Skeletal muscle satellite cell (primary cell): ENCODE results near the gene AADACL3.

Source experiments
- H3K27me3 ChIP-seq: 2 replicates; pipeline ENCODE4 v1.7.0; 2013; ENCODE audit warnings: low read length; ENCODE audit not compliant: control insufficient read depth, insufficient read depth
- H3K36me3 ChIP-seq: 2 replicates; pipeline ENCODE4 v1.7.0; 2013; ENCODE audit warnings: mild to moderate bottlenecking, control low read depth, low read length; ENCODE audit not compliant: insufficient read depth
- H3K4me1 ChIP-seq: 2 replicates; pipeline ENCODE4 v1.7.0; 2013; ENCODE audit warnings: low read length; ENCODE audit not compliant: control insufficient read depth, insufficient read depth
- H3K4me2 ChIP-seq: 2 replicates; pipeline ENCODE4 v1.7.0; 2013; ENCODE audit warnings: mild to moderate bottlenecking, low read length
- H3K4me3 ChIP-seq: 2 replicates; pipeline ENCODE4 v1.7.0; 2013; ENCODE audit warnings: low read length
- H3K9ac ChIP-seq: 2 replicates; pipeline ENCODE4 v1.7.0; 2013; ENCODE audit warnings: mild to moderate bottlenecking, low read depth, low read length, moderate library complexity
- H3K9me3 ChIP-seq: replicated peaks from 2 replicates; pipeline ENCODE4 v1.7.0; 2013; ENCODE audit warnings: mild to moderate bottlenecking, control low read depth, low read length

The AADACL3 gene

GRCh38 chr1:12748778-12749355 is 33.0 kb downstream of the AADACL3 start:
- no peak overlapping the region for H3K4me3 ChIP-seq

DNA sequence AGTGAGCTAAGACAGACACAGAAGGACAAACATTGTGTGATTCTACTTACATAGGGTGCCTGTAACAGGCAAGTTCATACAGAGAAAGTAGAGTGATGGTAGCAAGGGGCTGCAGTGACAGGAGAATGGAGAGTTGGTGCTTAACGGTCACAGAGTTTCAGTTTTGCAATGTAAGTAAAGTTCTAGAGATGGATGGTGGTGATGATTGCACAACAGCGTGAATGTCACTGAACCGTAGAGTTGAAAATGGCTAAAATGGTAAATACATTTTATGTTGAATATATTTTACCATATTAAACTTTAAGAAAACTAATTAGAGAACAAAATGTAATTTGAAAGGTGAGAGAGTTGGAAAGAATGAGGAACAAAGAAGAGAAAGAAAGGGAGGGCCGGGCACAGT is 38.8 kb downstream of the AADACL3 start:
- H3K4me3 ChIP-seq = no peak overlapping the region
- no peaks in the 10 kb centered on the region for H3K4me1 ChIP-seq
- no peaks in the 10 kb centered on the region for H3K36me3 ChIP-seq
- H3K4me2 ChIP-seq = no peak overlapping the region
- H3K9me3 ChIP-seq = no peaks in the 10 kb centered on the region
- no peaks in the 10 kb centered on the region for H3K27me3 ChIP-seq
- H3K9ac ChIP-seq = no peak overlapping the region

More at GRCh38 chr1:12748778-12749355, 33.0 kb downstream of the AADACL3 start:
- Histone ChIP-seq H3K4me1 (no peaks in the 10 kb centered on the region), H3K36me3 (no peaks in the 10 kb centered on the region), H3K9me3 (peaks cover 2% of the 10 kb centered on the region), H3K27me3 (no peaks in the 10 kb centered on the region), H3K9ac (no peak overlapping the region), H3K4me2 (no peak overlapping the region)

GRCh38 chr1:12756273-12756672 is 40.4 kb downstream of the AADACL3 start:
- no peaks in the 10 kb centered on the region for H3K4me1 ChIP-seq
- no peaks in the 10 kb centered on the region for H3K27me3 ChIP-seq
- H3K9me3 ChIP-seq = no peaks in the 10 kb centered on the region
- no peaks in the 10 kb centered on the region for H3K36me3 ChIP-seq
- H3K4me2 ChIP-seq = no peak overlapping the region
- H3K4me3 ChIP-seq = no peak overlapping the region
- no peak overlapping the region for H3K9ac ChIP-seq

DNA sequence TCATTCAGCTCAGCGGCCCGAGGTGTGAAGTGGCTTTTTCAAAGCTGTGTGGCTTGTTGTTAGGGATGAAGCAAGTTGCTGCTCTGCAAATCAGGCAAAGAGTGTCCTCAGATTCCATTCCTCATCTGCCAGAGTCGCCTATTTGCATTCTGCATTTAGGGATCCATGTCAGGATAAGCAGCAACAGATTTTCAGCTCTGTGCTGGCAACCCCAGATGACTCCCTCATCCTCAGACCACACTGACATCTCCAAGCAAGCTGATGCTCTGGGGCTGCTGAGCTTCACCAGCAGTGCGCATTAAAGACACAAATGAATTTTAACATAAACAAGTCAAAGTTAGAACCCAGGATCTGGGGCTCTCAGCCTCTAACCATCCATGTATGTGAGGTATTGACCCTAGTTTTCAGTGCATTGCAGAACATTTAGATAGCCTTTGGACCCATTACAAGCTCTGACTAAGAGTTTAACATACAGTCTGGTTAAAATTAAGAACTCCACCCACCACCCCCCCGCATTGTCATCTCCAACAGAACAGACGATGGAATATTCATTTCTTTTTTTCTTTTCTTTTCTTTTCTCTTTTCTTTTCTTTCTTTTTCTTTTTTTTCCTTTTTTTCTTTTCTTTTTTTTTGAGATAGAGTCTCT is 41.0 kb downstream of the AADACL3 start:
- Histone ChIP-seq H3K27me3 (no peaks in the 10 kb centered on the region), H3K9me3 (no peaks in the 10 kb centered on the region), H3K36me3 (no peaks in the 10 kb centered on the region), H3K4me2 (no peak overlapping the region), H3K4me1 (no peaks in the 10 kb centered on the region), H3K9ac (no peak overlapping the region), H3K4me3 (no peak overlapping the region)

- Histone ChIP-seq H3K4me1 (no peaks in the 10 kb centered on the region), H3K27me3 (no peaks in the 10 kb centered on the region), H3K9ac (no peak overlapping the region), H3K4me2 (no peak overlapping the region), H3K36me3 (no peaks in the 10 kb centered on the region), H3K9me3 (no peaks in the 10 kb centered on the region), H3K4me3 (no peak overlapping the region)
These were observed 41.9 kb downstream of the AADACL3 start for GRCh38 chr1:12757836-12758235.

- no peaks in the 10 kb centered on the region for H3K9me3 ChIP-seq
- H3K4me1 ChIP-seq = no peaks in the 10 kb centered on the region
- H3K4me3 ChIP-seq = no peak overlapping the region
- H3K36me3 ChIP-seq = no peaks in the 10 kb centered on the region
- H3K9ac ChIP-seq = no peak overlapping the region
- no peaks in the 10 kb centered on the region for H3K27me3 ChIP-seq
- no peak overlapping the region for H3K4me2 ChIP-seq
These were observed 44.4 kb downstream of the AADACL3 start for GRCh38 chr1:12760256-12760795.

DNA sequence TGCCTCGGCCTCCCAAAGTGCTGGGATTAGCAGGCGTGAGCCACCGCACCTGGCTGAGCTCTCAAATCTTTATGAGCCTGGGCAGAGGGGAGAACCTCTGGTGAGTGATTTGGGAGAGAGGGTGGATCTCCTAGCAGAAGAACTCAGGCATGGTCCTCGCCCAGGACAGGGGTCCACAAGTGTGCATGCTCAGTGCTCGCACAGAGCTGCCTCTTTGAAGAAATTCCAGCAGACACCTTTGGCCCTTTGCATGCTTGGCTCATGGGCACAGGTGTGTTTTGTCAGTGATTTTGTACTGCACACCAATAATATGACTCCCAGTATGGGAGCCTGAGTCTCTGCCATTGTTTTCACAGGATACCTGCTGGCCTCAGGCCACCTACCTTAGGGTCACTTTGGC is 45.9 kb downstream of the AADACL3 start:
- Histone ChIP-seq H3K9me3 (no peaks in the 10 kb centered on the region), H3K4me2 (no peak overlapping the region), H3K27me3 (no peaks in the 10 kb centered on the region), H3K9ac (no peak overlapping the region), H3K4me3 (no peak overlapping the region), H3K4me1 (no peaks in the 10 kb centered on the region), H3K36me3 (no peaks in the 10 kb centered on the region)

- Histone ChIP-seq H3K4me2 (no peak overlapping the region), H3K9ac (no peak overlapping the region), H3K4me1 (no peaks in the 10 kb centered on the region), H3K27me3 (no peaks in the 10 kb centered on the region), H3K9me3 (no peaks in the 10 kb centered on the region), H3K36me3 (no peaks in the 10 kb centered on the region), H3K4me3 (no peak overlapping the region)
These were observed 46.9 kb downstream of the AADACL3 start for GRCh38 chr1:12762766-12763165.

DNA sequence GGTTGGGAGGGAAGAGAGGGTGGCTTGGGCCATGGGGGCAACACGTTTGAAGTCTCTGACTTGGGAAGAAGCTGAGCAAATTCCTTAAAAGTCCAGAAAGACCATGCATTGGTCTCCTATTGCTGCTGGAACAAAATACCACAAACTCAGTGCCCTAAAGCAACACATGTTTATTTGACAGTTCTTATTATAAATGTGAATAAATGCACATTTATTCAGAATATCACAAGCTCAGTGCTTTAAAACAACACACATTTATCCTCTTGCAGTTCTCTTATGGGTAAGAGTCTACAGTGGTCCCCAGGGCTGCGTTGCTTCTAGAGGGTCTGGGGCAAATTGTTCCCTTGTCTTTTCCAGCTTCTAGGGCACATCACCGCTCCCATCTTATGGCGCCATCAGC is 47.6 kb downstream of the AADACL3 start:
- H3K9ac ChIP-seq = no peak overlapping the region

DNA sequence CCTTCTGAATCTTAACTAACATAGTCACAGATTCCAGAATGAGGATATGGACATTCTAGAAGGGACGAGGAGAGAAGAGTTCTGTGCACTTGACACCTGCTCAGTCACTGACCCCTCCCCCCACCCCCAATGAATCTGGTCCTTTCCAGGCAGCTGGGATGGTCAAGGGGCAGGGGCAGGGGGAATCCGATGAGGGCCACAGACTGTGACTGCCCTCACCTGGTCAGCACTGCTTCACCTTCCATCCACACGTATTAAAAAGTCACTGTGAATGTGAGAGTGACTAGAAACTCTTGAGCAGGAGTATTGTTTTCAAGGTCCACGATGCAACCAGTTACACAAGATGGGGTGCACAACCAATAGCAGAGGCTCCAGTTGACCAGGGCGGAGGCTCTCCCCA is 48.1 kb downstream of the AADACL3 start:
- Histone ChIP-seq H3K27me3 (no peaks in the 10 kb centered on the region), H3K4me1 (no peaks in the 10 kb centered on the region), H3K9ac (no peak overlapping the region), H3K9me3 (no peaks in the 10 kb centered on the region), H3K4me2 (no peak overlapping the region), H3K4me3 (no peak overlapping the region), H3K36me3 (no peaks in the 10 kb centered on the region)

More for the DNA sequence above, 47.6 kb downstream of the AADACL3 start:
- Histone ChIP-seq H3K9me3 (no peaks in the 10 kb centered on the region), H3K4me1 (no peaks in the 10 kb centered on the region), H3K4me3 (no peak overlapping the region), H3K27me3 (no peaks in the 10 kb centered on the region), H3K4me2 (no peak overlapping the region), H3K36me3 (no peaks in the 10 kb centered on the region)

DNA sequence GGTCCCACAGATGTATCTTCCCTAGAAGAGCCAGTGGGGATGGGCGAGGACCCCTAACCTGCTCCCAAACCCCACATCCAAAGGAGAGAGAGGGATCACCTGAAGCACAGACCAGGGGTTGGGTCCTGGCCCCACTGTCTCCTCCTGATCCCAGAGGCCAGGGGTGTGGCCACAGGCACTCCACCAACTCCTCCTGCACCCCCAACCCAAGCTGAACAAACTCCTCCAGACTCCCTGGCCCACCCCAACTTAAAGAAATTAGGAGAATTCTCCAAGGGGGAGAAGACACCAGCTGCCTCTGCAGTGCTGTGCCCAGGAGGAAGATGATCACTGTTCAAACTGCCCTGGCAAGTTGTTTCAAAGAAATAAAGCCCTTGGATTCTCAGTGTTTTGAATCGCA is 53.1 kb downstream of the AADACL3 start:
- Histone ChIP-seq H3K9me3 (no peaks in the 10 kb centered on the region), H3K36me3 (no peaks in the 10 kb centered on the region), H3K4me1 (no peaks in the 10 kb centered on the region), H3K27me3 (no peaks in the 10 kb centered on the region), H3K4me2 (no peak overlapping the region), H3K9ac (no peak overlapping the region), H3K4me3 (no peak overlapping the region)

DNA sequence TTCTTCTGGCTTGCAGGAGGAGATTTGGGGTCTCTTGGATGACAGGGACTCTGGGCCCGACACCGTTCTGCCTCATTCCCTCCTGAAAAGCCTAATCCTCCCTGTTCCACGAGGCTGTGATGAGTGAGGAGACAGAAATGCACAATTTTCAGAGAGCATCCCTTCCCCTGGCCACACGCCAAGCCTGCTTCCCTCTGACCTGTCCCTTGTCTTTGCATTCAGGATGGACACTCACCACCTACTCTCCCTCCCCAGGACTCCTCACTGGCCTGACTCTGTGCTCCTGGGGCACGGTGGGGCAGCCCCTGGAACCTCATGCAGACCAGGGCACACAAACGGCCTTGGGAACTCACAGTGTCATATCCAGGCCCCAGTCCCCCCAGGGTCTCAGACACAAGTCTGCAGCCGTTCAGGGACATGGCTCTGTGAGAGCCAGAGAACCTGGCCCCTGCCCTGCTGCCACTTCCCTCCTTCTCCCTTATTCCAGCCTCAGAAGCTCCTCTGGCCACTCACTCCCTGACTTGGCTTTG is 54.1 kb downstream of the AADACL3 start:
- no peaks in the 10 kb centered on the region for H3K36me3 ChIP-seq
- no peaks in the 10 kb centered on the region for H3K27me3 ChIP-seq
- H3K4me1 ChIP-seq = no peaks in the 10 kb centered on the region
- no peak overlapping the region for H3K9ac ChIP-seq
- no peak overlapping the region for H3K4me3 ChIP-seq
- no peaks in the 10 kb centered on the region for H3K9me3 ChIP-seq
- H3K4me2 ChIP-seq = no peak overlapping the region
